Activated T-cell treated with anti-CD3 and anti-CD28 coated beads, Interleukin-2, amount 50 U/mL, for 4 hours (primary cell): Measurements from ENCODE around the gene CD320. TPM values are rescaled to one million over a fixed set of nuclear protein-coding genes. Genes with fewer than 3 reads are reported as not detected.
"Not testable (repeated sequence)": the region's sequence is repeated elsewhere in the genome, so short reads cannot be mapped to it uniquely, and the experiment has no call there.

Experiments
- ATAC-seq, 2 donors: fragments of 200-7000 bp; cut with Tn5 transposase; one replicate each; pipeline ENCODE4 v1.10.0; 2021
- DNase-seq: peaks from one replicate; pipeline ENCODE4 v3.0.0-alpha.2; 2020
- H3K27me3 Mint-ChIP-seq: one replicate; pipeline ENCODE4 v1.8.0; 2021; ENCODE audit warnings: low read depth, mixed read lengths
- H3K36me3 Mint-ChIP-seq: one replicate; pipeline ENCODE4 v1.8.0; 2022; ENCODE audit warnings: mixed read lengths; ENCODE audit not compliant: insufficient read depth
- H3K4me1 Mint-ChIP-seq: one replicate; pipeline ENCODE4 v1.8.0; 2021; ENCODE audit warnings: low read depth, mixed read lengths
- H3K4me3 Mint-ChIP-seq: one replicate; pipeline ENCODE4 v1.8.0; 2021; ENCODE audit warnings: mild to moderate bottlenecking, moderate library complexity, mixed read lengths
- H3K9me3 Mint-ChIP-seq: one replicate; pipeline ENCODE4 v1.8.0; 2021; ENCODE audit warnings: mixed read lengths
- total RNA-seq, 3 donors: library from RNA; stranded (reverse); gene quantifications; one replicate each; pipeline ENCODE4 v1.2.1, GENCODE V29; 2021

CD320 gene
- total RNA-seq, 3 donors from 2014 or later, result 142 to 175 (median 145) TPM

DNA sequence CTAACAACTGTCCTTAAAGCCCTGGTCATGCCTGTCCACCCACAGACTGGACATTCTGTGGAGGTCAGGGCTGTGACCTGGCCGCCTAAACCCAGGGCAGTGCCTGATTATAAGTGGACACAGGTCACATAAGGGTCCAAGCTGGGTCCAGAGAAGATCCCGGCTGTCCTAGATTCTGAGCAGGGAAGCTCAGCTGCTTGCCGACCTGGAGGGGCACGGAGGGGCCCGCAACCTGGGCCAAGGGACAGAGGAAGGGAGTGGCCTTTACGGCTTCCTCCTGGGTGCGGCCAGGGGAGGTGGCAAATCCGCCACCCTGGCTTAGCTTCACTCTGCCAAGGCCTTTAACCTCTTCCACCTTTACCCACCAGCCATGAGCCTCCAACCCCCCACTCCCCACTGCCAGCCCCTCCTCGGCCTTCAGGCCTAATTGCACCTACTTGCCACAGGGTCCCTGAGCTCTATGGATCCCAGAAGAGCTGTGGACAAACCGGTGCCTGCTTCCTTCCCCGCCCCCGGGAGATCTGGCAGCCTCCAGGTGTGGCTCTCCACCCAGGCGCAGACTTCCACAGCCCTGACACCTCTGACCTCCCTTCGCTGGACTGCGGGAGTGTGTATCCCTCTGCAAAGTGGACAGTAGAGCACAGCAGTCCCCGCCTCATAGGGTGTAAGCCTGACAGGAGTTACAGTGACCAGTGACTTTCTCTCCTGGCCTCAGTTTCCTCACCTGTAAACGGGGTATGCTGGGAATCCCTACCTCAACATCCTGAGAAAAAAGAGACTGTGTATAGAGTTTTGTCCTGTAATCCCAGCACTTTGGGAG, 1.7 kb downstream of the CD320 start:
- H3K4me1 Mint-ChIP-seq, result peaks cover 32% of the 10 kb centered on the region
- H3K4me3 Mint-ChIP-seq, result peak overlapping the region; percentile 95
- ATAC-seq (no peak), DNase-seq (no peak)
- H3K9me3 Mint-ChIP-seq, result no peaks in the 10 kb centered on the region
- peaks cover 9% of the 10 kb centered on the region for H3K36me3 Mint-ChIP-seq
- H3K27me3 Mint-ChIP-seq, result no peaks in the 10 kb centered on the region

DNA sequence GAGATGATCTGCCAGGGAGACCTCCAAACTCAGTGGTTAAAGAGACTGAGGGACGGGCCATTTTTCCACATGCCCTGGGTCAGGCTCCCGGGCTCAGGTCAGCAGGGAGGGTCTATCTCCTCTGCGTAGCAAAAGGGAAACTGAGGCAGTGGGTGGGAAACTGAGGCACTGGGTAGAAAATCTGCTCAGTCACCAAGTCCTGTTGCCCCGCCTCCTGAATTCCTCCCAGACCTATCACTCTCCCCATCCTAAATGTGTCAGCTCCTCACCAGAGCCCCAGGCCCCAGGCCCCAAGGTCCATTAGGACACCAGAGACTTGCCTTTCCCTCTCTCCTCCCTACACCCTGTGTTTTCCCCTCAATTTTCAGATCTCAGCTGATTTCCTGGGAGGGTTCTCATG, 2.4 kb downstream of the CD320 start:
- Mint-ChIP-seq H3K4me3 (no peak overlapping the region), H3K36me3 (peaks cover 7% of the 10 kb centered on the region), H3K4me1 (peaks cover 32% of the 10 kb centered on the region), H3K9me3 (no peaks in the 10 kb centered on the region), H3K27me3 (no peaks in the 10 kb centered on the region)
- DNase-seq, result no peak
- ATAC-seq, result no peak

DNA sequence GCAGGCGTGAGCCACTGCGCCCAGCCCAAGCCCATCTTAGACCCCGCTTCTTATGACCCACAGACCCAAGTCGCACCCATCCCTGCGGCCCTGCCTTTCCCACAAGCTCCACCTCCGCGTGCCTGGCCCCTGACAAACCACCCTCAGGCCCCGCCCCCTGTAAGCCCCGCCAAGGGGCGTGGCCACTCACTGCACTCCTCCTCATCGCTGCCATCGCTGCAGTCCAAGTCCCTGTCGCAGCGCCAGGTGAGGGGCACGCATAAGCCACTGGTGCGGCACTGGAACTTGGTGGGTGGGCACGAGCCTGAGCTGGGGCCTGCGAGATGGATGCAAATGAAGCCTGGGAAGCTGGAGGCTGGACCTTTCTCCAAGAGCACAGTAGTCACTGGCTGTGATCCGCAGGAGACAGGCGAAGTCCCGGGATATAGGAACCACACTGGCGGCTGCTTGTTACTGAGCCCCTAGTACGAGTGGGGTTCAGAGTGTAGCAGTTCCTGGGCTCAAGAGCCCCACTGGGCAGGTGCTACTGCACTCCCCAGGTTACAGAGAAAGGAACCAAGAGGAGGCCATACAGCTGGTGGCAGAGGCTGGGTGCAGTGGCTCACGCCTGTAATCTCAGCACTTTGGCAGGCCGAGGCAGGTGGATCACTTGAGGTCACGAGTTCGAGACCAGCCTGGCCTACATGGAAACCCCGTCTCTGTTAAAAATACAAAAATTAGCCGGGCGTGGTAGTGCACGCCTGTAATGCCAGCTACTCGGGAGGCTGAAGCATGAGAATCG, 3.1 kb downstream of the CD320 start:
- Mint-ChIP-seq H3K4me1 (peaks cover 32% of the 10 kb centered on the region), H3K27me3 (no peaks in the 10 kb centered on the region), H3K4me3 (no peak overlapping the region), H3K36me3 (peaks cover 7% of the 10 kb centered on the region), H3K9me3 (no peaks in the 10 kb centered on the region)
- no peak for DNase-seq
- ATAC-seq, result no peak

DNA sequence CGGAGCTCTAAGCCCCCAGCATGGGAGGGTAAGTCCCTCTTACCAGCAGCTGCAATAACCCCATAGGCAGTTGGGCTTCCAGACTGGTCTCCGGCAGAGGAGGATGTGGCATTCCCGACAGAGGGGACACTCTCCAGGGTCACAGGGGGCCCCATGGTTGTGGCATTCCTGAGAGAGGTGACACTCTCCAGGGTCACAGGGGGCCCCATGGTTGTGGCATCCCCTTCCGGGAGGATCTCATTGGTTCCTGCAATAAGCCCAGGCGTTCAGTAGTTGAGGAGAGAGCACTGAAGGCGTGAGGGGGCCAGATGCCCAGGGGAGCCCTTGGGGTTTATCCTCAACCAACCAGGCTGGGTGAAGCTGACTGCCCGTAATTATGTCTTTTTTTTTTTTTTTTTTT, 5.4 kb downstream of the CD320 start:
- Mint-ChIP-seq H3K4me3 (no peak overlapping the region), H3K36me3 (peaks cover 2% of the 10 kb centered on the region), H3K9me3 (no peaks in the 10 kb centered on the region), H3K27me3 (no peaks in the 10 kb centered on the region), H3K4me1 (peaks cover 16% of the 10 kb centered on the region)
- DNase-seq, result no peak
- ATAC-seq, result no peak

DNA sequence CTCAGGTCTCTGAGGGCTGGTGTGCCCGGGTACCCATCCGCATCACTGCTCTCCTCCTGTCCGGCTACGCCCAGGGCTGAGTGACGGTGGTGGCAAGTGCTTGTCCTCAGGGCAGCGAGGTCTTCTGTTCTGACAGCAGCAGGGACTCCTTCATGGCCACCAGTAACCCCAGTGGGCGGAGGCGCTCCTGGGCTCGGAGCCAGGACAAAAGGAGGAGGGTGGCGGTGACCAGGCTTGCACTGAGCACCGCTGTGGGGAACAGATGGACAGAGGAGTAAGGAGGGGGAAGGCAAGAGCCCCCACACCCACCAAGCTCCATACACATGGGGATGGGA, 5.8 kb downstream of the CD320 start:
- DNase-seq, result no peak
- H3K9me3 Mint-ChIP-seq, result no peaks in the 10 kb centered on the region
- no peaks in the 10 kb centered on the region for H3K27me3 Mint-ChIP-seq
- peaks cover 2% of the 10 kb centered on the region for H3K36me3 Mint-ChIP-seq
- peaks cover 12% of the 10 kb centered on the region for H3K4me1 Mint-ChIP-seq
- no peak overlapping the region for H3K4me3 Mint-ChIP-seq
- no peak for ATAC-seq

DNA sequence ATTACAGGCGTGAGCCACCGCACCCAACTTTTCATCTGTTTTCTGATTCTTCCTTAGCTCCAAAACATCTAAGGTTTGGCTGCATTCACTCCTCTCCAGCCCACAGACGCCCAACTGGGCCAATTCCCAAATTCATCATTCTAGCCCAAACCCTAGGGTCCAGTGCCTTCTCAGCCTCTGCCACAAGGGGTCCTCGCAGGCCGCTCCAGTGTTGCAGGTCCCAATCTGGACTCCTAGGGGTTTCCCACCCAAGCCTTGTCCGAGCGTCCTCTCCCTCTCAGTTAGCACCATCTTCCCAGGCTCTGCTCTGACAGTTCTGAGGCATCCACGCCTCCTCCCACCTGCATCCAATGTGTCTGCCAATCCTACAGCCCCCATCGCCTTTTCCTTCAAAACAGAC, 16.8 kb downstream of the CD320 start:
- H3K36me3 Mint-ChIP-seq, H3K9me3 Mint-ChIP-seq, DNase-seq, H3K4me1 Mint-ChIP-seq, H3K4me3 Mint-ChIP-seq, H3K27me3 Mint-ChIP-seq: not testable (repeated sequence)
- peak; percentile 18 to 54 for ATAC-seq

DNA sequence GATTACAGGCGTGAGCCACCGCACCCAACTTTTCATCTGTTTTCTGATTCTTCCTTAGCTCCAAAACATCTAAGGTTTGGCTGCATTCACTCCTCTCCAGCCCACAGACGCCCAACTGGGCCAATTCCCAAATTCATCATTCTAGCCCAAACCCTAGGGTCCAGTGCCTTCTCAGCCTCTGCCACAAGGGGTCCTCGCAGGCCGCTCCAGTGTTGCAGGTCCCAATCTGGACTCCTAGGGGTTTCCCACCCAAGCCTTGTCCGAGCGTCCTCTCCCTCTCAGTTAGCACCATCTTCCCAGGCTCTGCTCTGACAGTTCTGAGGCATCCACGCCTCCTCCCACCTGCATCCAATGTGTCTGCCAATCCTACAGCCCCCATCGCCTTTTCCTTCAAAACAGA, 31.6 kb downstream of the CD320 start:
- H3K9me3 Mint-ChIP-seq, H3K36me3 Mint-ChIP-seq, ATAC-seq, H3K4me3 Mint-ChIP-seq, H3K27me3 Mint-ChIP-seq, H3K4me1 Mint-ChIP-seq, DNase-seq: not testable (repeated sequence)

DNA sequence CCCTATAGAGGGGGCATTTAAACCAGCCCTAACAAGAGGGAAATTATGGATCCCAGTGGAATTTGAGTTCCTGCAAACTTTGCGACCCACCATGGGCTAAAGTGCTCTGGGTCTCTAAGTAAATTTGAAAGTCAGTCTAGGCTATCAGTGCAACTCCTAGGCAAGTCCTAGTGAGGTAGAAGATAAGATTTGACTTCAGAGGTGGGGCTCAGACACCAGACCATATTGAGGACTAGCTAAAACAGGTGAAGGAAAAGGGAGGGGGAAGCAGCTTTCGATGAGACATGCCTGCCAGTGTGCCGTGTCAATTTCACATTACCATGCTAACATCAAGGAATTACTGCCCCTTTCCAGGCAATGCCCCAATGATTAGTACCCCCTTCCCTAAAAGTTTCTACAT, 38.4 kb downstream of the CD320 start:
- Mint-ChIP-seq H3K4me3 (peak overlapping the region; percentile 87), H3K4me1 (peaks cover 12% of the 10 kb centered on the region), H3K36me3 (no peaks in the 10 kb centered on the region), H3K27me3 (no peaks in the 10 kb centered on the region), H3K9me3 (no peaks in the 10 kb centered on the region)
- DNase-seq, result no peak
- ATAC-seq, result no peak

DNA sequence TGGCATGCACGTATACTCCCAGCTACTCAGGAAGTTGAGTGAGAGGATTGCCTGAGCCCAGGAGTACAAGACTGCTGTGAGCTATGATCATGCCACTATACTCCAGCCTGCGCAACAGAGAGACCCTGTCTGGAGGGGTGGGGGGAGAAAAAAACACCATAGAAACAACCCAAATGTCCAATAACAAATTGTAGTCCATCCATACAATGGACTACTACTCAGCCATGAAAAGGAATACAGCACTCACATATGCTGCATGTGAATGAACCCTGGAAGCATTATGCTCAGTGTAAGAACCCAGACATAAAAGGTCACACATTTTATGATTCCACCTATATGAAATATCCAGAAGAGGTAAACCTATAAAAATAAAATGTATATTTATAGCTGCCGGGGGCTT, 42.3 kb downstream of the CD320 start:
- peaks cover 12% of the 10 kb centered on the region for H3K4me1 Mint-ChIP-seq
- no peak for ATAC-seq
- no peaks in the 10 kb centered on the region for H3K27me3 Mint-ChIP-seq
- H3K36me3 Mint-ChIP-seq, result no peaks in the 10 kb centered on the region
- no peak overlapping the region for H3K4me3 Mint-ChIP-seq
- no peaks in the 10 kb centered on the region for H3K9me3 Mint-ChIP-seq
- no peak for DNase-seq

DNA sequence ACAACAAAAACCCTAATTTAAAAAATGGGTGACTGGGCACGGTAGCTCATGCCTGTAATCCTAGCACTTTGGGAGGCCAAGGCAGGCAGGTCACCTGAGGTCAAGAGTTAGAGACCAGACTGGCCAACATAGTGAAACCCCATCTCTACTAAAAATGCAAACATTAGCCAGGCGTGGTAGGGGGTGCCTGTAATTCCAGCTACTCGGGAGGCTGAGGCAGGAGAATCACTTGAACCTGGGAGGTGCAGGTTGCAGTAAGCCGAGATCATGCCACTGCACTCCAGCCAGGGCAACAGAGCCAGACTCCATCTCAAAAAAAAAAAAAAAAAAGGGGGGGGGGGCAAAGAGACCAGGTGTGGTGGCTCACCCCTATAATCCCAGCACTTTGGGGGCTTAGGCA, 43.9 kb downstream of the CD320 start:
- DNase-seq, H3K9me3 Mint-ChIP-seq, H3K4me3 Mint-ChIP-seq, H3K27me3 Mint-ChIP-seq, H3K4me1 Mint-ChIP-seq, H3K36me3 Mint-ChIP-seq, ATAC-seq: not testable (repeated sequence)

DNA sequence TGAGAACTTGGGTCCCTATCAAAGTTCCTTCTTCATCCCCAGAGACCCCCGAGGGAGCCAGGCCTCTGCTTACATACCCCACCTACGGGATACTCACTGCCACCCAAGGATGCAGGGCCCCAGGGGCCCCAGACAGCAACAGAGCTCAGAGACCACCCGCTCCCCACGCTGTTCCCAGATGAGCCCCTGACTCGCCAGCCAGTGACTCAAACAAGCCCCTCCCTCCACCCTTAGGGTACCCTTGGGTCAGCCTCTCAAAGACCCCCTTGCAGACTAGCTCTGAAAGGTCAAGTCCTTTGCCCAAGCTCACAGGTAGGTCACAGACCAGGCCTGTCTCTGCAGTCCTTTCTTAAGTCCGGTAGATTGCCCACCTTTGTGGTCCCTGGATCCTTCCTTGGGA, 45.7 kb downstream of the CD320 start:
- ATAC-seq (no peak), DNase-seq (no peak)
- Mint-ChIP-seq H3K27me3 (no peaks in the 10 kb centered on the region), H3K4me1 (no peaks in the 10 kb centered on the region), H3K4me3 (no peak overlapping the region), H3K9me3 (no peaks in the 10 kb centered on the region), H3K36me3 (peaks cover 6% of the 10 kb centered on the region)

DNA sequence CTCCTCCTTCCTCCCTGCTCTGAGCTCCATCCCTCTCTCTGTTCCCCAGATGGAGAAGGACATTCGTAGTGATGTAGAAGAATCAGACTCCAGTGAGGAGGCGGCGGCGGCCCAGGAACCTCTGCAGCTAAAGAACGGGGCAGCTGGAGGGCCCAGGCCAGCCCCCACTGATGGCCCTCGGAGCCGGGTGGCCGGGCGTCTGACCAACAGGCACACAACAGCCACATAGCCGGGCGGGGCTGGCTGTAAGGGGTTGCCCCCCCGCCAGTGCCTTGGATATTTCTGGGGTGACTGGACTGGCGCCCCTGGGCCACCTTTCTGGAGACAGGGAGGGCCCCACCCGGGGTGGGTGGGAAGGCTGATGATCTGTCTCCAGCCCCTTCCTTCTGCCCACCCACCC, 46.3 kb downstream of the CD320 start:
- DNase-seq, result no peak
- peaks cover 9% of the 10 kb centered on the region for H3K36me3 Mint-ChIP-seq
- no peak overlapping the region for H3K4me3 Mint-ChIP-seq
- no peaks in the 10 kb centered on the region for H3K9me3 Mint-ChIP-seq
- H3K27me3 Mint-ChIP-seq, result no peaks in the 10 kb centered on the region
- no peak for ATAC-seq
- H3K4me1 Mint-ChIP-seq, result no peaks in the 10 kb centered on the region

DNA sequence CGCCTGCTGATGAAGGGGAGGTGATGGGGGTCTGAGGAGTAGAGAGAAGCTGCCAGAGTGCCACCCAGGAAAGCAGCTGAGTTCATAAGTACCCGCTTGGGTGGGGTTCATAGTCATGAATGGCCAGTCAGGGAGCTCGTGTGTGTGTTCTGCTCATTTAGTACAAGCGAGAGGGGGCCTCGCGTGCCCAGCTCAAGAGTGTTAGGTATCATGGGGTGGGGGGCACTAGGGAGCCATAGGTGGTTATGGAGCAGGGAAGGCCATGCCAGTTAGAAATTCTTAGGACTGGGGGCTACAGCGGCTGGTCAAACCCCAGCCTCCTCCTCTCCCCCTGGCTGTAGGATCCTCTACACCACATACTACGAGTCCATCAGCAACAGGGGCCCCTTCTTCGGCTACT, 46.8 kb downstream of the CD320 start:
- H3K36me3 Mint-ChIP-seq, result peaks cover 9% of the 10 kb centered on the region
- no peak for DNase-seq
- no peak overlapping the region for H3K4me3 Mint-ChIP-seq
- no peaks in the 10 kb centered on the region for H3K27me3 Mint-ChIP-seq
- H3K9me3 Mint-ChIP-seq, result no peaks in the 10 kb centered on the region
- no peak for ATAC-seq
- no peaks in the 10 kb centered on the region for H3K4me1 Mint-ChIP-seq

DNA sequence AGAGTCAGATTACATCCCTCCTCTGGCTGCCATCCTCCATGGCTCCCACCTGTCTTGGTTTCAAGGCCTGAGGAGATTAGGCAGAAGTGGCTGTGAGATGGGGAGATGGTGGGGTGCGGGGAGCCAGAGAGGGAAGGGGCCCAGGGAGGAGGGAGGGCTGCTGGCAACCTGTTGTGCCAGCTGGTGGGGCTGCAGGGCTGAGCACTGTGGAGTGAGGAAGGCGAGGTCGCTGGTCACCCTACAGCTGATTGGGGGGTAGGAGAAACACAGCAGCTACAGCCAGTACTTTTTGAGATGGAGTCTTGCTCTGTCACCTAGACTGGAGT, 48.3 kb downstream of the CD320 start:
- no peaks in the 10 kb centered on the region for H3K27me3 Mint-ChIP-seq
- ATAC-seq, result no peak
- H3K9me3 Mint-ChIP-seq, result no peaks in the 10 kb centered on the region
- no peak overlapping the region for H3K4me3 Mint-ChIP-seq
- H3K36me3 Mint-ChIP-seq, result peaks cover 13% of the 10 kb centered on the region
- DNase-seq, result no peak
- H3K4me1 Mint-ChIP-seq, result no peaks in the 10 kb centered on the region

DNA sequence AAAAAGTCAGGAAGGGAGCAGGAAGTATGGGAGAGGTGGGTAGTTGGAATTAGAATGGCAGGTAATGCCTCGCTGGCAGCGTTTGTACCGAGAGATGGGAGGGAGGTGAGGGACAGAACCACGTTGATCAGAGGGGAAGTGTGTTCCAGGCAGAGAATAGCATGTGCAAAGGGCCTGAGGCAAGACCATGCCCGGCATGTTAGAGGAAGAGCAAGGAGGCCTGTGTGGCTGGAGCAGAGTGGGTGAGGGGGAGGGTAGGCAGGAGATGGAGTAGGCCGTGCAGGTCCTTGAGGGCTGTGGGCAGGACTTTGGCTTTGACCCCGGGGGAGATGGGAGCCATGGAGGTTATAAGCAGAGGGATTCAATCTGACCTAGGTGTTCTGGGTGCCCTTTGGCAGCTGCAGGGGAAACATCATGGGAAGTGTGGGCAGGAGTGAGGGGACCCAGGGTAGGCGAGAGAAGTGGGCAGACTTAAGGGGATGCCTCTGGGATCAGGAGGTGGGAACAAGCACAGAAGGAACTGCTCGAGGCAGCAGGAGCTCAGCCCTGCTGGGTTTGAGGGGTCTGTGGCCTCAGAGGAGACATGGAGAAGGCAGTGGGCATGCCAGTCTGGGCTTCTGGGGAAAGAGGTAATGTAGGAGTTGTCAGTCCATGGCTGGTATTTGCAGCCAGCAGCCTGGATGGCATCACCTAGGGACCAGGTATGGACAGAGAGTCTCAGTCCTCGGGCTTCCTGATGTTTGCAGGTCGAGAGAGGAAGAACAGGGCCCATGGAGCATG, 48.8 kb downstream of the CD320 start:
- no peak overlapping the region for H3K4me3 Mint-ChIP-seq
- ATAC-seq (no peak), DNase-seq (no peak)
- no peaks in the 10 kb centered on the region for H3K4me1 Mint-ChIP-seq
- peaks cover 13% of the 10 kb centered on the region for H3K36me3 Mint-ChIP-seq
- H3K27me3 Mint-ChIP-seq, result no peaks in the 10 kb centered on the region
- no peaks in the 10 kb centered on the region for H3K9me3 Mint-ChIP-seq
